ENCODE measurements around the gene OR5J2.

GRCh38 chr11:56207790-56208189 is 31.4 kb downstream of the OR5J2 start:
- TF ChIP-seq CTCF (IDR thresholded peaks at IDR 0.05) (no peak), NRF1 (IDR thresholded peaks at IDR 0.05; ENCODE audit: low read depth, low read length) (no peak), GABPA (IDR thresholded peaks at IDR 0.05; ENCODE audit: low read depth) (no peak), FOXM1 (IDR thresholded peaks at IDR 0.05; ENCODE audit: low read depth) (no peak), USF2 (IDR thresholded peaks at IDR 0.05; ENCODE audit: borderline replicate concordance, low read depth, low read length) (no peak), RAD21 (IDR thresholded peaks at IDR 0.05; ENCODE audit: low read length) (no peak), TCF12 (IDR thresholded peaks at IDR 0.05) (no peak), EZH2phosphoT487 (IDR thresholded peaks at IDR 0.05; ENCODE audit: borderline replicate concordance, low read depth) (no peak)
- TF ChIP-seq, protein P1, sequence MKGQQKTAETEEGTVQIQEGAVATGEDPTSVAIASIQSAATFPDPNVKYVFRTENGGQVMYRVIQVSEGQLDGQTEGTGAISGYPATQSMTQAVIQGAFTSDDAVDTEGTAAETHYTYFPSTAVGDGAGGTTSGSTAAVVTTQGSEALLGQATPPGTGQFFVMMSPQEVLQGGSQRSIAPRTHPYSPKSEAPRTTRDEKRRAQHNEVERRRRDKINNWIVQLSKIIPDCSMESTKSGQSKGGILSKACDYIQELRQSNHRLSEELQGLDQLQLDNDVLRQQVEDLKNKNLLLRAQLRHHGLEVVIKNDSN (IDR thresholded peaks at IDR 0.05; ENCODE audit: borderline replicate concordance, low read depth) = no peak

All from SK-N-SH (cell line).